ENCODE results near the gene TSHZ2. TPM values are rescaled to one million over a fixed set of nuclear protein-coding genes. Genes with fewer than 3 reads are reported as not detected.

TSHZ2 gene
- polyA plus RNA-seq, 1 donor from 2014 or later, result 4.6 TPM

- Histone ChIP-seq H3F3A (ENCODE audit: insufficient read depth, low read length, poor library complexity, severe bottlenecking) (no peaks in the 10 kb centered on the region), H3K36me3 (ENCODE audit: insufficient read depth, low read length) (no peaks in the 10 kb centered on the region), H2AFZ (ENCODE audit: low read depth, low read length) (no peak overlapping the region), H3K4me3 (ENCODE audit: low read length) (no peak overlapping the region), H3K4me2 (ENCODE audit: low read length) (no peak overlapping the region), H3K9me3 (ENCODE audit: low read length) (no peaks in the 10 kb centered on the region), H3K9me2 (ENCODE audit: insufficient read depth, low read length) (no peaks in the 10 kb centered on the region), H3K27me3 (ENCODE audit: insufficient read depth, low read depth, low read length) (no peaks in the 10 kb centered on the region), H3K27ac (ENCODE audit: low read length) (no peak overlapping the region), H4K20me1 (ENCODE audit: insufficient read depth) (no peaks in the 10 kb centered on the region), H3K9ac (ENCODE audit: low read length) (no peak overlapping the region), H3K79me2 (replicated peaks; ENCODE audit: insufficient read depth, low read length) (no peaks in the 10 kb centered on the region)
- no peak for TF ChIP-seq REST (IDR thresholded peaks at IDR 0.05; ENCODE audit: borderline replicate concordance)
- no peak for TF ChIP-seq CTCF (IDR thresholded peaks at IDR 0.05; ENCODE audit: poor library complexity, severe bottlenecking)
- TF ChIP-seq SMC3 (conservative IDR thresholded peaks at IDR 0.05; ENCODE audit: poor library complexity), result no peak
- no peak for TF ChIP-seq EP300 (conservative IDR thresholded peaks at IDR 0.05; ENCODE audit: poor library complexity, severe bottlenecking)
- no peak for TF ChIP-seq RAD21 (conservative IDR thresholded peaks at IDR 0.05)
- TF ChIP-seq TAF1 (IDR thresholded peaks at IDR 0.05; ENCODE audit: low read depth), result no peak
- no peak for TF ChIP-seq MXI1 (conservative IDR thresholded peaks at IDR 0.05; ENCODE audit: poor library complexity, severe bottlenecking)
- TF ChIP-seq EZH2 (IDR thresholded peaks at IDR 0.05; ENCODE audit: borderline replicate concordance, insufficient read depth, low read length, poor library complexity, severe bottlenecking), result no peak
- no peak for TF ChIP-seq POLR2AphosphoS5 (IDR thresholded peaks at IDR 0.05)
These were observed 203.1 kb downstream of the TSHZ2 start for GRCh38 chr20:53175135-53175780.

- Histone ChIP-seq H3K9me2 (ENCODE audit: insufficient read depth, low read length) (no peaks in the 10 kb centered on the region), H2AFZ (ENCODE audit: low read depth, low read length) (no peak overlapping the region), H3K4me3 (ENCODE audit: low read length) (no peak overlapping the region), H4K20me1 (ENCODE audit: insufficient read depth) (no peaks in the 10 kb centered on the region), H3K4me2 (ENCODE audit: low read length) (no peak overlapping the region), H3K27me3 (ENCODE audit: insufficient read depth, low read depth, low read length) (no peaks in the 10 kb centered on the region), H3K79me2 (replicated peaks; ENCODE audit: insufficient read depth, low read length) (no peaks in the 10 kb centered on the region), H3K9ac (ENCODE audit: low read length) (no peak overlapping the region), H3K27ac (ENCODE audit: low read length) (no peak overlapping the region), H3K36me3 (ENCODE audit: insufficient read depth, low read length) (no peaks in the 10 kb centered on the region), H3F3A (ENCODE audit: insufficient read depth, low read length, poor library complexity, severe bottlenecking) (no peaks in the 10 kb centered on the region), H3K9me3 (ENCODE audit: low read length) (no peaks in the 10 kb centered on the region)
- TF ChIP-seq TAF1 (IDR thresholded peaks at IDR 0.05; ENCODE audit: low read depth), result no peak
- TF ChIP-seq RAD21 (conservative IDR thresholded peaks at IDR 0.05), result no peak
- TF ChIP-seq CTCF (IDR thresholded peaks at IDR 0.05; ENCODE audit: poor library complexity, severe bottlenecking), result no peak
These were observed 204.0 kb downstream of the TSHZ2 start for GRCh38 chr20:53176134-53176533.
